ENCODE results near the gene LCT.

DNA sequence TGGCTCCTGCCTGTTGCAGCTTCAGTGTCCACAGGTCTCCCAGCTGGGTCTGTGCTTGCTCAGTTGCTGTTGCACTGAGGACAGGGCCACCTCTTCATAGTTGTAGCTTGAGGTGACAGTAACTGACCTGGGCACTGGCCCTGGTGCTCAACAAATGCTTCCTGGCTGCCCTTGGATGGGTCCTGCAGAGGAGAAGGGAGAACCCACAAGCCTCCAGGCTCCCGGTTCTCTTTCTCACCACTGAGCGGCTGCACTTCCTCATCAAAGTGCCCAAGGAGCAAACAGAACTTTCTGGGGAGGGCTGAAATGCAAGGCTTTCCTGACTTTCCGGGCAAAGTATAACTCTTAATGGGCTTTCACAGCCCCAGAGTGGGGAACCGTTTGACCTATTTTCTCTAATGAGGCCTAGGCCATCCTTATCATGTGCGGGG, 38.7 kb downstream of the LCT start:
- TF ChIP-seq, protein P1, sequence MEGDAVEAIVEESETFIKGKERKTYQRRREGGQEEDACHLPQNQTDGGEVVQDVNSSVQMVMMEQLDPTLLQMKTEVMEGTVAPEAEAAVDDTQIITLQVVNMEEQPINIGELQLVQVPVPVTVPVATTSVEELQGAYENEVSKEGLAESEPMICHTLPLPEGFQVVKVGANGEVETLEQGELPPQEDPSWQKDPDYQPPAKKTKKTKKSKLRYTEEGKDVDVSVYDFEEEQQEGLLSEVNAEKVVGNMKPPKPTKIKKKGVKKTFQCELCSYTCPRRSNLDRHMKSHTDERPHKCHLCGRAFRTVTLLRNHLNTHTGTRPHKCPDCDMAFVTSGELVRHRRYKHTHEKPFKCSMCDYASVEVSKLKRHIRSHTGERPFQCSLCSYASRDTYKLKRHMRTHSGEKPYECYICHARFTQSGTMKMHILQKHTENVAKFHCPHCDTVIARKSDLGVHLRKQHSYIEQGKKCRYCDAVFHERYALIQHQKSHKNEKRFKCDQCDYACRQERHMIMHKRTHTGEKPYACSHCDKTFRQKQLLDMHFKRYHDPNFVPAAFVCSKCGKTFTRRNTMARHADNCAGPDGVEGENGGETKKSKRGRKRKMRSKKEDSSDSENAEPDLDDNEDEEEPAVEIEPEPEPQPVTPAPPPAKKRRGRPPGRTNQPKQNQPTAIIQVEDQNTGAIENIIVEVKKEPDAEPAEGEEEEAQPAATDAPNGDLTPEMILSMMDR (conservative IDR thresholded peaks at IDR 0.05), result no peak
- no peak for TF ChIP-seq EZH2 (IDR thresholded peaks at IDR 0.05; ENCODE audit: low read depth)

Measured in PC-9 (cell line).